ENCODE results near the gene FAM25G. TPM values are rescaled to one million over a fixed set of nuclear protein-coding genes. Genes with fewer than 3 reads are reported as not detected.
"Not testable (repeated sequence)": the region's sequence is repeated elsewhere in the genome, so short reads cannot be mapped to it uniquely, and the experiment has no call there.

The FAM25G gene
- total and polyA plus RNA-seq, 9 of the 15 experiments (the other 6 are each of a cell fraction or from before 2014, with no cell fraction given), result not detected

DNA sequence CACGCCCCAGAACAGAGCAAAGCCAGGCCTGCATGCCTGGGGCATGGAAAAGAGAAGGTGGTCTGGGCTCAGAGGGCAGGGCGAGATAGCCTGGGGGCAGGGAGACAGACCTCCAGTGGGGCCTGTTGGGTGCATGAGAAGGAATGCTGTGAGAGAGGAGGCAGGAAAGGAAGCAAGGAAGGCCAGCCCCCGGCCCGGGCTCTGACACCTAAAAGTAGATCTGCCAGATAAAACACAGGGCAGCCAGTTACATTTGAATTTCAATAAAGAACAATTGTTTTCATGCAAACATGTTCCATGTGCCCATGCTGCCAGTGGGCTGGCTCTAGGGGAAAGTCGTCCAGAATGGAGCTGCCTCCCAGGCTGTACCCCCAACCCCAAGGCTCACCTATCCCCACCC is 13.4 kb downstream of the FAM25G start:
- CTCF ChIA-PET (ENCODE audit: low intra/inter-chr PET ratio); FAIRE-seq; H3K4me1 ChIP-seq (replicated peaks in 1 of 2; ENCODE audit: control insufficient read depth in 2 of 2, insufficient read depth in 2 of 2, low read length in 2 of 2); POLR2A ChIA-PET; H3K9me1 ChIP-seq (ENCODE audit: control insufficient read depth, insufficient read depth, low read length); H3K27me3 ChIP-seq (ENCODE audit: control insufficient read depth in 2 of 2, insufficient read depth in 2 of 2, low read length in 2 of 2); H3K9me3 ChIP-seq (replicated peaks; ENCODE audit: control insufficient read depth, insufficient read depth, low read depth, low read length); H4K20me1 ChIP-seq (replicated peaks; ENCODE audit: control insufficient read depth, insufficient read depth, low read length); H3K79me2 ChIP-seq (ENCODE audit: control insufficient read depth, insufficient read depth, low read length); DNase-seq (ENCODE audit: extremely low read depth in 1 of 4, low spot score in 3 of 4); H2AFZ ChIP-seq (ENCODE audit: low read depth, low read length); H3K4me3 ChIP-seq; BruUV-seq (replicated peaks); ATAC-seq; H3K4me2 ChIP-seq (ENCODE audit: insufficient read depth, low read length); intact Hi-C loops (cut with micrococcal nuclease); H3K9ac ChIP-seq (ENCODE audit: insufficient read depth in 1 of 2, low read depth in 2 of 2, low read length in 2 of 2); H3K36me3 ChIP-seq (ENCODE audit: control insufficient read depth, insufficient read depth, low read length); H3K27ac ChIP-seq (ENCODE audit: extremely low read depth, low read depth, low read length); in situ Hi-C loops (cut with MboI): not testable (repeated sequence)
- 7% methylated on average over 3 of the region's 5 CpGs for WGBS (ENCODE audit: insufficient coverage, low coverage, missing lambda C conversion rate)

DNA sequence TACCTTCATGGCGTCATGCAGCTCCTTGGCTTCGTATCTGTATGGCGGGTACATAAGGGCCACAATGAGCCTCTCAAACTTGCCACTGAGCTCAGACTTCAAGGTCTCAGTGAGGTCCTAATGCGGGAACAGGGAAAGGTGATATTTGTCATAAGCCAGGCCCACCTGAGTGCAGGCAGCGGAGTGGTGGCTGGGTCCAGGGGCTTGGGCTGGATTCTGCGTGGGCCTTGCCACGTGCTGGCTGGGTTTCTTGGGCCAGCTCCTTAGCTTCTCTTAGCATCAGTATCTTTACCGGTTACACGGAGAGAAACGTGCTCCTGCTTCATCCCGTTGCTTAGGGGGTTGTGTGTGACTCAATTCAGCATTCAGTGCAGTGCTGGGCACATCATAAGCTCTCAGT is 14.4 kb downstream of the FAM25G start:
- intact Hi-C loops (cut with micrococcal nuclease); in situ Hi-C loops (cut with MboI); H3K4me2 ChIP-seq (ENCODE audit: insufficient read depth, low read length); H3K9ac ChIP-seq (ENCODE audit: insufficient read depth in 1 of 2, low read depth in 2 of 2, low read length in 2 of 2); H4K20me1 ChIP-seq (replicated peaks; ENCODE audit: control insufficient read depth, insufficient read depth, low read length); H3K9me3 ChIP-seq (replicated peaks; ENCODE audit: control insufficient read depth, insufficient read depth, low read depth, low read length); H3K27ac ChIP-seq (ENCODE audit: extremely low read depth, low read depth, low read length); BruUV-seq (replicated peaks); ATAC-seq; POLR2A ChIA-PET; DNase-seq (ENCODE audit: extremely low read depth in 1 of 4, low spot score in 3 of 4); CTCF ChIA-PET (ENCODE audit: low intra/inter-chr PET ratio); H3K4me3 ChIP-seq; H3K4me1 ChIP-seq (replicated peaks in 1 of 2; ENCODE audit: control insufficient read depth in 2 of 2, insufficient read depth in 2 of 2, low read length in 2 of 2); FAIRE-seq; H3K27me3 ChIP-seq (ENCODE audit: control insufficient read depth in 2 of 2, insufficient read depth in 2 of 2, low read length in 2 of 2); H3K36me3 ChIP-seq (ENCODE audit: control insufficient read depth, insufficient read depth, low read length); H2AFZ ChIP-seq (ENCODE audit: low read depth, low read length); H3K9me1 ChIP-seq (ENCODE audit: control insufficient read depth, insufficient read depth, low read length); H3K79me2 ChIP-seq (ENCODE audit: control insufficient read depth, insufficient read depth, low read length): not testable (repeated sequence)
- 18% methylated on average over 5 of the region's 11 CpGs for WGBS (ENCODE audit: insufficient coverage, low coverage, missing lambda C conversion rate)

DNA sequence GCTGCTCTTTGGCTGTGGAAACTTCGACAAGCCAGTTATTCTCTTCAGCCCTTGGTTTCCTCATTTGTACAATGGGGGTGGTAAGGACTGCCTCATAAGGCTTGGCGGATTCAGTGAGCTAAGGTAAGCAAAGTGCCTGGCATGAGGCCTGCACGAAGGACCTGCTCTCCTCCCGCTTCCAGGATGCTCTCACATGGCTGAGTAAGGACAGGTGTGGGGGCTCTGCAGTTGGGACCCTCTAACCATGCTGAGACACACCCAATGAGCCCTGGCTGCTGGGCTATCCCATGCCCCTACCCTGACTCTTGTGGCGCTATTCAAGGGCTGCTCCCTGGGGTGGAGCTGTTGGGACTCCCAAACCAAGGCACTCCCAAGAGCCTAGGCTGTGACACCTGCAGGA is 16.4 kb downstream of the FAM25G start:
- intact Hi-C loops (cut with micrococcal nuclease); H3K36me3 ChIP-seq (ENCODE audit: control insufficient read depth, insufficient read depth, low read length); POLR2A ChIA-PET; FAIRE-seq; CTCF ChIA-PET (ENCODE audit: low intra/inter-chr PET ratio); H3K9me3 ChIP-seq (replicated peaks; ENCODE audit: control insufficient read depth, insufficient read depth, low read depth, low read length); H3K27ac ChIP-seq (ENCODE audit: extremely low read depth, low read depth, low read length); H3K9ac ChIP-seq (ENCODE audit: insufficient read depth in 1 of 2, low read depth in 2 of 2, low read length in 2 of 2); in situ Hi-C loops (cut with MboI); H4K20me1 ChIP-seq (replicated peaks; ENCODE audit: control insufficient read depth, insufficient read depth, low read length); H3K4me2 ChIP-seq (ENCODE audit: insufficient read depth, low read length); H3K9me1 ChIP-seq (ENCODE audit: control insufficient read depth, insufficient read depth, low read length); ATAC-seq; H3K79me2 ChIP-seq (ENCODE audit: control insufficient read depth, insufficient read depth, low read length); DNase-seq (ENCODE audit: extremely low read depth in 1 of 4, low spot score in 3 of 4); H2AFZ ChIP-seq (ENCODE audit: low read depth, low read length); BruUV-seq (replicated peaks); H3K4me1 ChIP-seq (replicated peaks in 1 of 2; ENCODE audit: control insufficient read depth in 2 of 2, insufficient read depth in 2 of 2, low read length in 2 of 2); H3K27me3 ChIP-seq (ENCODE audit: control insufficient read depth in 2 of 2, insufficient read depth in 2 of 2, low read length in 2 of 2); H3K4me3 ChIP-seq: not testable (repeated sequence)
- 7% methylated on average over 4 of the region's 5 CpGs for WGBS (ENCODE audit: insufficient coverage, low coverage, missing lambda C conversion rate)

DNA sequence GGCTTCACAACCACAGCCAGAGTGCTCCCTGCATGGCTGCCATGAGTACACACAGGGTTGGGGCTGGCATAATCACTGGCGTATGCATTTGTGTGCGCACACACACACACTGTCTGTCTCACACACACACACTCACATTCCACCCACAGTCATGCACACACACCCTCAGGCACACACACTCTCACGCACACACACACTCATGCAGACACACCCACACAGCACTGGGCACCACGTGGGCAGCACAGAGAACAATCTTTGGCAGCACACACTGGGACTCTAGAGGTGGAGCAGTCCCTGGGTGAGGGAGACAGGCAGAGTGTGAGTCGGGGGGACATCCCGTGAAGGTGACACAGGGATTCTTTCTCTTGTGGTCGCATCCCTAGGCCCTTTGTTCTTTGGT is 18.0 kb downstream of the FAM25G start:
- H3K9me3 ChIP-seq (replicated peaks; ENCODE audit: control insufficient read depth, insufficient read depth, low read depth, low read length); FAIRE-seq; H3K79me2 ChIP-seq (ENCODE audit: control insufficient read depth, insufficient read depth, low read length); POLR2A ChIA-PET; H3K4me1 ChIP-seq (replicated peaks in 1 of 2; ENCODE audit: control insufficient read depth in 2 of 2, insufficient read depth in 2 of 2, low read length in 2 of 2); intact Hi-C loops (cut with micrococcal nuclease); BruUV-seq (replicated peaks); H3K4me2 ChIP-seq (ENCODE audit: insufficient read depth, low read length); H3K36me3 ChIP-seq (ENCODE audit: control insufficient read depth, insufficient read depth, low read length); H3K4me3 ChIP-seq; CTCF ChIA-PET (ENCODE audit: low intra/inter-chr PET ratio); DNase-seq (ENCODE audit: extremely low read depth in 1 of 4, low spot score in 3 of 4); H4K20me1 ChIP-seq (replicated peaks; ENCODE audit: control insufficient read depth, insufficient read depth, low read length); in situ Hi-C loops (cut with MboI); ATAC-seq; H3K9me1 ChIP-seq (ENCODE audit: control insufficient read depth, insufficient read depth, low read length); H3K27ac ChIP-seq (ENCODE audit: extremely low read depth, low read depth, low read length); H3K27me3 ChIP-seq (ENCODE audit: control insufficient read depth in 2 of 2, insufficient read depth in 2 of 2, low read length in 2 of 2); H2AFZ ChIP-seq (ENCODE audit: low read depth, low read length); H3K9ac ChIP-seq (ENCODE audit: insufficient read depth in 1 of 2, low read depth in 2 of 2, low read length in 2 of 2): not testable (repeated sequence)
- no CpG with 5 or more reads among the region's 7 CpGs for WGBS (ENCODE audit: insufficient coverage, low coverage, missing lambda C conversion rate)

All from K562 (cell line).